Measurements from ENCODE around the gene POLN. TPM values are rescaled to one million over a fixed set of nuclear protein-coding genes. Genes with fewer than 3 reads are reported as not detected.

Gene POLN
- total and polyA plus RNA-seq, 2 experiments from 2014 or later = 1.8 to 4.0 TPM

GRCh38 chr4:2125831-2126230, 116.1 kb downstream of the POLN start:
- H3K4me3 Mint-ChIP-seq = no peak overlapping the region; the same call in 2 of the 3 replicates
- H3F3A ChIP-seq (replicated peaks; ENCODE audit: low read depth) = no peaks in the 10 kb centered on the region
- peaks cover 8% of the 10 kb centered on the region for H3K4me1 Mint-ChIP-seq
- H3K27me3 Mint-ChIP-seq (ENCODE audit: insufficient read depth, low read depth, poor library complexity) = peaks cover 2% of the 10 kb centered on the region
- no peaks in the 10 kb centered on the region for H3K4me1 ChIP-seq (ENCODE audit: insufficient read depth)
- no peak overlapping the region for H3K27ac Mint-ChIP-seq
- no peaks in the 10 kb centered on the region for H3K79me2 ChIP-seq (replicated peaks; ENCODE audit: insufficient read depth)
- H3K27ac ChIP-seq (ENCODE audit: low read depth) = no peak overlapping the region
- H3K9me2 ChIP-seq (ENCODE audit: insufficient read depth) = no peaks in the 10 kb centered on the region
- no peaks in the 10 kb centered on the region for H3K36me3 Mint-ChIP-seq (ENCODE audit: low read depth)
- H3K4me3 ChIP-seq = no peak overlapping the region
- no peak for ATAC-seq
- TF ChIP-seq EZH2phosphoT487 (IDR thresholded peaks at IDR 0.05; ENCODE audit: unreplicated experiment) = no peak
- no peak for TF ChIP-seq REST (IDR thresholded peaks at IDR 0.05; ENCODE audit: unreplicated experiment)
- no peak for TF ChIP-seq ZNF114 (CRISPR knock-in tag; IDR thresholded peaks at IDR 0.05)
- TF ChIP-seq, protein P1, sequence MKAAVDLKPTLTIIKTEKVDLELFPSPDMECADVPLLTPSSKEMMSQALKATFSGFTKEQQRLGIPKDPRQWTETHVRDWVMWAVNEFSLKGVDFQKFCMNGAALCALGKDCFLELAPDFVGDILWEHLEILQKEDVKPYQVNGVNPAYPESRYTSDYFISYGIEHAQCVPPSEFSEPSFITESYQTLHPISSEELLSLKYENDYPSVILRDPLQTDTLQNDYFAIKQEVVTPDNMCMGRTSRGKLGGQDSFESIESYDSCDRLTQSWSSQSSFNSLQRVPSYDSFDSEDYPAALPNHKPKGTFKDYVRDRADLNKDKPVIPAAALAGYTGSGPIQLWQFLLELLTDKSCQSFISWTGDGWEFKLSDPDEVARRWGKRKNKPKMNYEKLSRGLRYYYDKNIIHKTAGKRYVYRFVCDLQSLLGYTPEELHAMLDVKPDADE (IDR thresholded peaks at IDR 0.05) = no peak
- no peak for TF ChIP-seq CTCF (conservative IDR thresholded peaks at IDR 0.05; ENCODE audit: low read depth in 2 of 2)
- no peak for TF ChIP-seq ZNF331 (CRISPR knock-in tag; IDR thresholded peaks at IDR 0.05; ENCODE audit: low read depth)
- TF ChIP-seq JUNB (IDR thresholded peaks at IDR 0.05; ENCODE audit: unreplicated experiment) = no peak
- TF ChIP-seq POLR2AphosphoS5 (IDR thresholded peaks at IDR 0.05; ENCODE audit: low read depth) = no peak
- TF ChIP-seq NANOG (IDR thresholded peaks at IDR 0.05; ENCODE audit: borderline replicate concordance) = no peak
- TF ChIP-seq CREB1 (CRISPR knock-in tag; IDR thresholded peaks at IDR 0.05; ENCODE audit: low read depth) = no peak
- TF ChIP-seq STAT1 (IDR thresholded peaks at IDR 0.05; ENCODE audit: unreplicated experiment) = no peak
- TF ChIP-seq, protein P2, sequence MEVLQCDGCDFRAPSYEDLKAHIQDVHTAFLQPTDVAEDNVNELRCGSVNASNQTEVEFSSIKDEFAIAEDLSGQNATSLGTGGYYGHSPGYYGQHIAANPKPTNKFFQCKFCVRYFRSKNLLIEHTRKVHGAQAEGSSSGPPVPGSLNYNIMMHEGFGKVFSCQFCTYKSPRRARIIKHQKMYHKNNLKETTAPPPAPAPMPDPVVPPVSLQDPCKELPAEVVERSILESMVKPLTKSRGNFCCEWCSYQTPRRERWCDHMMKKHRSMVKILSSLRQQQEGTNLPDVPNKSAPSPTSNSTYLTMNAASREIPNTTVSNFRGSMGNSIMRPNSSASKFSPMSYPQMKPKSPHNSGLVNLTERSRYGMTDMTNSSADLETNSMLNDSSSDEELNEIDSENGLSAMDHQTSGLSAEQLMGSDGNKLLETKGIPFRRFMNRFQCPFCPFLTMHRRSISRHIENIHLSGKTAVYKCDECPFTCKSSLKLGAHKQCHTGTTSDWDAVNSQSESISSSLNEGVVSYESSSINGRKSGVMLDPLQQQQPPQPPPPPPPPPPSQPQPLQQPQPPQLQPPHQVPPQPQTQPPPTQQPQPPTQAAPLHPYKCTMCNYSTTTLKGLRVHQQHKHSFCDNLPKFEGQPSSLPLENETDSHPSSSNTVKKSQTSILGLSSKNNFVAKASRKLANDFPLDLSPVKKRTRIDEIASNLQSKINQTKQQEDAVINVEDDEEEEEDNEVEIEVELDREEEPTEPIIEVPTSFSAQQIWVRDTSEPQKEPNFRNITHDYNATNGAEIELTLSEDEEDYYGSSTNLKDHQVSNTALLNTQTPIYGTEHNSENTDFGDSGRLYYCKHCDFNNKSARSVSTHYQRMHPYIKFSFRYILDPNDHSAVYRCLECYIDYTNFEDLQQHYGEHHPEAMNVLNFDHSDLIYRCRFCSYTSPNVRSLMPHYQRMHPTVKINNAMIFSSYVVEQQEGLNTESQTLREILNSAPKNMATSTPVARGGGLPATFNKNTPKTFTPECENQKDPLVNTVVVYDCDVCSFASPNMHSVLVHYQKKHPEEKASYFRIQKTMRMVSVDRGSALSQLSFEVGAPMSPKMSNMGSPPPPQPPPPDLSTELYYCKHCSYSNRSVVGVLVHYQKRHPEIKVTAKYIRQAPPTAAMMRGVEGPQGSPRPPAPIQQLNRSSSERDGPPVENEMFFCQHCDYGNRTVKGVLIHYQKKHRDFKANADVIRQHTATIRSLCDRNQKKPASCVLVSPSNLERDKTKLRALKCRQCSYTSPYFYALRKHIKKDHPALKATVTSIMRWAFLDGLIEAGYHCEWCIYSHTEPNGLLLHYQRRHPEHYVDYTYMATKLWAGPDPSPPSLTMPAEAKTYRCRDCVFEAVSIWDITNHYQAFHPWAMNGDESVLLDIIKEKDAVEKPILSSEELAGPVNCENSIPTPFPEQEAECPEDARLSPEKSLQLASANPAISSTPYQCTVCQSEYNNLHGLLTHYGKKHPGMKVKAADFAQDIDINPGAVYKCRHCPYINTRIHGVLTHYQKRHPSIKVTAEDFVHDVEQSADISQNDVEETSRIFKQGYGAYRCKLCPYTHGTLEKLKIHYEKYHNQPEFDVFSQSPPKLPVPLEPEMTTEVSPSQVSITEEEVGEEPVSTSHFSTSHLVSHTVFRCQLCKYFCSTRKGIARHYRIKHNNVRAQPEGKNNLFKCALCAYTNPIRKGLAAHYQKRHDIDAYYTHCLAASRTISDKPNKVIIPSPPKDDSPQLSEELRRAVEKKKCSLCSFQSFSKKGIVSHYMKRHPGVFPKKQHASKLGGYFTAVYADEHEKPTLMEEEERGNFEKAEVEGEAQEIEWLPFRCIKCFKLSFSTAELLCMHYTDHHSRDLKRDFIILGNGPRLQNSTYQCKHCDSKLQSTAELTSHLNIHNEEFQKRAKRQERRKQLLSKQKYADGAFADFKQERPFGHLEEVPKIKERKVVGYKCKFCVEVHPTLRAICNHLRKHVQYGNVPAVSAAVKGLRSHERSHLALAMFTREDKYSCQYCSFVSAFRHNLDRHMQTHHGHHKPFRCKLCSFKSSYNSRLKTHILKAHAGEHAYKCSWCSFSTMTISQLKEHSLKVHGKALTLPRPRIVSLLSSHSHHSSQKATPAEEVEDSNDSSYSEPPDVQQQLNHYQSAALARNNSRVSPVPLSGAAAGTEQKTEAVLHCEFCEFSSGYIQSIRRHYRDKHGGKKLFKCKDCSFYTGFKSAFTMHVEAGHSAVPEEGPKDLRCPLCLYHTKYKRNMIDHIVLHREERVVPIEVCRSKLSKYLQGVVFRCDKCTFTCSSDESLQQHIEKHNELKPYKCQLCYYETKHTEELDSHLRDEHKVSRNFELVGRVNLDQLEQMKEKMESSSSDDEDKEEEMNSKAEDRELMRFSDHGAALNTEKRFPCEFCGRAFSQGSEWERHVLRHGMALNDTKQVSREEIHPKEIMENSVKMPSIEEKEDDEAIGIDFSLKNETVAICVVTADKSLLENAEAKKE (CRISPR knock-in tag; IDR thresholded peaks at IDR 0.05) = no peak
- TF ChIP-seq EZH2 (IDR thresholded peaks at IDR 0.05; ENCODE audit: low read depth, unreplicated experiment) = no peak
- DNase-seq (ENCODE audit: low spot score) = no peak
- no peaks in the 10 kb centered on the region; the same call in 2 of the 3 replicates for H3K9me3 Mint-ChIP-seq
- H3K36me3 ChIP-seq (ENCODE audit: insufficient read depth) = no peaks in the 10 kb centered on the region
- no peak overlapping the region for H2AFZ ChIP-seq
- no peaks in the 10 kb centered on the region for H3K27me3 ChIP-seq (ENCODE audit: insufficient read depth)
- H4K20me1 ChIP-seq (replicated peaks; ENCODE audit: insufficient read depth) = no peaks in the 10 kb centered on the region
- H3K4me2 ChIP-seq = no peak overlapping the region
